Left lung (tissue), 10 donors: Measurements from ENCODE around the gene ZNF275. TPM values are rescaled to one million over a fixed set of nuclear protein-coding genes. Genes with fewer than 3 reads are reported as not detected.

ENCODE experiments used
- ATAC-seq: fragments of 200-7000 bp; cut with Tn5 transposase; one replicate; pipeline ENCODE4 v1.9.1; 2020; ENCODE audit warnings: moderate library complexity
- DNase-seq, 4 donors: peaks; one replicate each; pipeline ENCODE4 v3.0.0-alpha.2; 2013 to 2020
- H3K27ac ChIP-seq, 2 donors: fragments of 200-600 bp; sonication (generic) in 1 of 2; one replicate each; pipeline versions ENCODE4 v1.5.0 to v1.8.0; 2020 to 2021
- H3K27me3 ChIP-seq, 2 donors: fragments of 200-600 bp; sonication (generic) in 1 of 2; one replicate each; pipeline versions ENCODE4 v1.5.0 to v1.8.0; 2020 to 2021
- H3K36me3 ChIP-seq, 2 donors: fragments of 200-600 bp; sonication (generic) in 1 of 2; one replicate each; pipeline versions ENCODE4 v1.5.0 to v1.8.0; 2020 to 2021
- H3K4me1 ChIP-seq, 2 donors: fragments of 200-600 bp; one replicate each; pipeline ENCODE4 v1.8.0; 2021
- H3K4me3 ChIP-seq, 2 donors: fragments of 200-600 bp; sonication (generic) in 1 of 2; one replicate each; pipeline versions ENCODE4 v1.5.0 to v1.8.0; 2020 to 2021; ENCODE audit warnings: mild to moderate bottlenecking in 1 of 2
- H3K9me3 ChIP-seq, 2 donors: fragments of 200-600 bp; sonication (generic) in 1 of 2; one replicate each; pipeline versions ENCODE4 v1.5.0 to v1.8.0; 2020 to 2021
- intact Hi-C, 2 donors: fragments of 100-400 bp; cut with DNase I; formaldehyde crosslinking; loops; one replicate each; pipeline versions ENCODE4 v1.11.2 to v1.14.2; 2022
- polyA plus RNA-seq, 6 donors: library from polyadenylated mRNA; unstranded; fragments of 120-200 nt; gene quantifications; one replicate each; pipeline ENCODE4 v1.2.1, GENCODE V29; 2013; ENCODE audit not compliant: insufficient read length in 6 of 6
- total RNA-seq, 2 donors: library from RNA; stranded (reverse); fragmentation: NEBNext Ultra II Directional; extraction: Animal tissue kit (Norgen Biotek cat#: 25700); gene quantifications; one replicate each; pipeline ENCODE4 v1.2.1, GENCODE V29; 2021
- TF ChIP-seq, protein P1 (sequence below), 2 donors: fragments of 200-600 bp; sonication (generic) in 1 of 2; IDR thresholded peaks; one replicate each; pipeline versions ENCODE4 v1.5.0 to v1.8.0; 2021; ENCODE audit warnings: antibody characterized with exemption in 2 of 2
- donor health status: DM: no; HTN: yes; CAD: no.
- donor health status: DM: no; HTN: no; CAD: no.

The ZNF275 gene
- total and polyA plus RNA-seq, 8 donors = 7.6 to 18.6 (median 15.8) TPM

DNA sequence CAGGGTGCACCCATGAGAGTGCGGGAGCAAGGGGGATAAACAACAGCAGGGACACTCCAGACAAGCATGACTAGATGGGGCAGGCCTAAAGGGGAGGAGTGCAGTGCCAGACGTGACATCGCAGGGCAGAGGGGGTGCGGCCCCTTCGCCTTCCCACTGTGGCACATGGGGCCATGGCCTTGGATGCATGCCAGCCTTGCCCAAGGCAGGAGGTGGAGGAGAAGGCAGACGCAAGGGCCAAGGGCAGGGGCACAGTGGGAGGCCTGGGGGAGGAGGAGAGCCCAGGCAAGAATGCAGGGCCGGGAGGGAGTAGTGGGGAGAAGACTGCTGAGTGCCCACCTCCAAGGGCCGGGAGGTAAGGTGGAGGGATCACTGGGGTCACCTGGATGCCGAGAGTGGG, 45.6 kb downstream of the ZNF275 start:
- Histone ChIP-seq H3K9me3 (no peaks in the 10 kb centered on the region), H3K36me3 (no peaks in the 10 kb centered on the region), H3K4me1 (no peaks in the 10 kb centered on the region), H3K27me3 (no peaks in the 10 kb centered on the region), H3K27ac (no peak overlapping the region), H3K4me3 (no peak overlapping the region)
- intact Hi-C loops = no loop called here
- DNase-seq = no peak
- no peak for ATAC-seq
- TF ChIP-seq, protein P1, sequence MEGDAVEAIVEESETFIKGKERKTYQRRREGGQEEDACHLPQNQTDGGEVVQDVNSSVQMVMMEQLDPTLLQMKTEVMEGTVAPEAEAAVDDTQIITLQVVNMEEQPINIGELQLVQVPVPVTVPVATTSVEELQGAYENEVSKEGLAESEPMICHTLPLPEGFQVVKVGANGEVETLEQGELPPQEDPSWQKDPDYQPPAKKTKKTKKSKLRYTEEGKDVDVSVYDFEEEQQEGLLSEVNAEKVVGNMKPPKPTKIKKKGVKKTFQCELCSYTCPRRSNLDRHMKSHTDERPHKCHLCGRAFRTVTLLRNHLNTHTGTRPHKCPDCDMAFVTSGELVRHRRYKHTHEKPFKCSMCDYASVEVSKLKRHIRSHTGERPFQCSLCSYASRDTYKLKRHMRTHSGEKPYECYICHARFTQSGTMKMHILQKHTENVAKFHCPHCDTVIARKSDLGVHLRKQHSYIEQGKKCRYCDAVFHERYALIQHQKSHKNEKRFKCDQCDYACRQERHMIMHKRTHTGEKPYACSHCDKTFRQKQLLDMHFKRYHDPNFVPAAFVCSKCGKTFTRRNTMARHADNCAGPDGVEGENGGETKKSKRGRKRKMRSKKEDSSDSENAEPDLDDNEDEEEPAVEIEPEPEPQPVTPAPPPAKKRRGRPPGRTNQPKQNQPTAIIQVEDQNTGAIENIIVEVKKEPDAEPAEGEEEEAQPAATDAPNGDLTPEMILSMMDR (IDR thresholded peaks at IDR 0.05) = no peak

DNA sequence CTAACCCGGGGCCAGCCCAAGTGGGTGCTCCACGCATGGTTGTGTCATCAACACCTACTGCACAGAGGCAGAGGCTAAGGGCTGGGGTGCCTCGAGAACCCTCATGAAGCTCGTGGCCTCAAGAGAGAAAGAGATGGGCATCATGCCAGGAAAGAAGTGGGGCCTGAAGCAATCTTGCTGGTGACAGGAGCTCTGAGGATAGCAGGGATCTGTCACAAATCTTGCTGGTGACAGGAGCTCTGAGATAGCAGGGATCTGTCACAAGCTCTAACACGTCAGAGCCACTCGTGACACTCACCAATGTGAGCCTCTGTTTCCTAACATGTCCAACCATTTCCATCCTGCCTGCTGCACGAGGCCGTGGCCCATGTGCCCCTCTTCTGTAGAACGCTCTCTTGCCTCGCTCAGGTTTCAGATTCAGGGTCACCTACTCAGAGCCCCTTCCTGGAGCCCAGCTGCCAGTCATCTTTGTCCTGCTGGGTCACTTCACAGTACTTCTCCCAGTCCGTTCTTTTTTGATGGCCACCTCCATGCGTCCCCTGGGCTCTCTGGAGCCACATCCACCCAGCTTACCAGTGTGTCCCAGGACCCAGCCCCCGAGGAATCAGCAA, 46.1 kb downstream of the ZNF275 start:
- DNase-seq (peak in 1 of 4 donors; percentile 32), ATAC-seq (no peak)
- no peaks in the 10 kb centered on the region for H3K9me3 ChIP-seq
- H3K27me3 ChIP-seq = no peaks in the 10 kb centered on the region
- no peaks in the 10 kb centered on the region for H3K36me3 ChIP-seq
- intact Hi-C loops = no loop called here
- H3K4me3 ChIP-seq = no peak overlapping the region
- TF ChIP-seq, protein P1 (IDR thresholded peaks at IDR 0.05) = no peak
- no peaks in the 10 kb centered on the region for H3K4me1 ChIP-seq
- no peak overlapping the region for H3K27ac ChIP-seq

DNA sequence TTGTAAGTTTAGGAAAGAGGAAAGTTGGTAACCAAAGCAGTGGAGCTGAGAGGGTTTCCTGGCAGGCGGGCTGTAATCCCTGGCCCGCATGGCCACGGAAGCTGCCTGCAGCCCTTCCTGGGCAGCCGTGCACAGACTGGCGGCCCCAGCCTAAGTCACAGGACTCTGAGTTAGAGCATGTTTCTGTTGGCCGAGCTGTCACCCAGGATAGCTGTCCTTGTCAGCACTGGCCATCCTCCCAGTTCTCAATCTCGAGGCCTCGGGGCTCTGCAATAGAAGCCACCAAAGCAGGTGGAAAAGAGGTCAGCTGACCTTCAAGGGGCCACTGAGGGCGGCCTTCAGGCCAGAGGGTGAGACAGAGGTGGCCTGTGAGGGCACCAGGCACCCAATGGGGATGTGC, 46.7 kb downstream of the ZNF275 start:
- TF ChIP-seq, protein P1 (IDR thresholded peaks at IDR 0.05) = no peak
- Histone ChIP-seq H3K27me3 (no peaks in the 10 kb centered on the region), H3K9me3 (no peaks in the 10 kb centered on the region), H3K4me3 (no peak overlapping the region), H3K27ac (no peak overlapping the region), H3K4me1 (no peaks in the 10 kb centered on the region), H3K36me3 (no peaks in the 10 kb centered on the region)
- ATAC-seq (no peak), DNase-seq (no peak)
- intact Hi-C loops = no loop called here

DNA sequence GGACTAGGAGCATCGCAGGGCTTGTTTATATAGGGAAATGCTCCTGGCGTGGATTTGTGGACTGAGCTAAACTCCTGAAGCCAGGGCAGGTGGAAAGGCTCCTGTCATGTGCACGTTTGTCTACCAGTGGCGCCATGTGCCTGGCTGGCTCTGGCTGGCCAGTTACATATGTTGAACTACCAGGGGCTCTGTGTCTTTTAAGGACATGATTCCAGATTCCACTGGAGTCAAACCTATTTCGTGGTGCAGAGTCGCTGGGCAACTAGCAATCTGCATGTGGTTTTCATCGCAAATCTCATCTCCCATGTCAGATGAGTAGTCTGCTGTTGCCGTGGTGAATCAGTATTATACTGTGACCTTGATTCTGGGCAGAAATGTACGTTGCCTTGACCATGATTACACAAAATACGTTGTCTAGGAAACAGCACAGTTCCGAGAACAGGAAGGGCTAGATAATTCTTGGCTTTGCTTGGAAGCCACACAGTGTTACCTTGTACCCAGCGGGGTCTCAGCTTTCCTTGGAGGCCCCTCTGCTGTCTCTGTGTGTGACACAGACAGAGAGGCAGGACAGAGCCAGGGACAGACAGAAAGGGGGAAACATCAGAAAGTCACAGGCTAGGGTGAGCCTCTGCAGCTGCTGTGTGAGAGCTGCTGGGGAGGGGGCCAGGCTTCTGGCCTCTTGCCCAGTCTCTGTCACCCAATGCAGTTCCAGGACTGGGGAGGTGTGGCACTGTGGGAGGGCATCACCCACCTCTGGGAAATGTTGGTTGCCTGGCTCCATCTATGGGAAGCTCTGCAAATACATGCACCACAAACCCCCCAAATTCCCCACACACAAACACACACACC, 48.0 kb downstream of the ZNF275 start:
- TF ChIP-seq, protein P1 (IDR thresholded peaks at IDR 0.05) = no peak
- peak overlapping the region; percentile 57 to 74 for H3K27ac ChIP-seq
- DNase-seq = peak in 2 of 4 donors; percentile 84 to 88

More for the DNA sequence above, 48.0 kb downstream of the ZNF275 start:
- Histone ChIP-seq H3K9me3 (no peaks in the 10 kb centered on the region), H3K27me3 (no peaks in the 10 kb centered on the region), H3K4me1 (no peaks in the 10 kb centered on the region), H3K4me3 (no peak overlapping the region), H3K36me3 (no peaks in the 10 kb centered on the region)
- intact Hi-C loops = no loop called here
- peak; percentile 63 for ATAC-seq
